HEK293 (cell line): ENCODE results near the gene TBRG1.

Experiments
- CTCF ChIA-PET: fragments of 350-600 bp; formaldehyde crosslinking; extraction: SDS; loops from one replicate; lab custom pipeline; 2021; ENCODE audit warnings: antibody characterized with exemption; lab: Yijun Ruan, JAX
- POLR2A ChIA-PET: fragments of 300-600 bp; formaldehyde crosslinking; extraction: SDS; loops from one replicate; lab custom pipeline; 2020; ENCODE audit warnings: antibody characterized with exemption, inconsistent platforms; lab: Yijun Ruan, JAX
- H3K27ac ChIP-seq: fragments of 200-500 bp; sonication (Bioruptor generic); 2 replicates; pipeline ENCODE4 v1.5.1; 2014; ENCODE audit warnings: low read depth, low read length, control low read depth, inconsistent platforms; ENCODE audit errors: extremely low read depth
- H3K36me3 ChIP-seq, 2 experiments: fragments of 200-500 bp in 1 of 2; sonication (Bioruptor generic) in 1 of 2; 1 replicate in 1 of 2; 2 replicates in 1 of 2; pipeline ENCODE4 v1.5.1; 2014 to 2017; ENCODE audit warnings: inconsistent platforms in 2 of 2, low read length in 2 of 2; ENCODE audit not compliant: control insufficient read depth in 2 of 2, insufficient read depth in 1 of 2
- H3K4me1 ChIP-seq: fragments of 200-500 bp; sonication (Bioruptor generic); 2 replicates; pipeline ENCODE4 v1.5.1; 2014; ENCODE audit warnings: mild to moderate bottlenecking, low read length, inconsistent platforms; ENCODE audit not compliant: control insufficient read depth, insufficient read depth
- H3K4me3 ChIP-seq: 2 replicates; pipeline ENCODE4 v1.5.1; 2011; ENCODE audit warnings: low read depth, mild to moderate bottlenecking, control low read depth, low read length, moderate library complexity
- H3K9me3 ChIP-seq: fragments of 200-500 bp; sonication (Bioruptor generic); 2 replicates; pipeline ENCODE4 v1.5.1; 2014; ENCODE audit warnings: low read depth, low read length, inconsistent platforms; ENCODE audit not compliant: control insufficient read depth, insufficient read depth
- HOXC10 ChIP-seq: sonication (generic); formaldehyde crosslinking; IDR thresholded peaks from 2 replicates; pipeline ENCODE4 v1.8.1; 2023; ENCODE audit warnings: mild to moderate bottlenecking, missing genetic modification reagents
- KLF8 ChIP-seq: fragments of 450-650 bp; formaldehyde crosslinking; IDR thresholded peaks from 2 replicates; pipeline ENCODE4 v1.5.1; 2016; ENCODE audit warnings: missing biosample characterization, missing genetic modification characterization
- MYNN ChIP-seq: fragments of 450-650 bp; formaldehyde crosslinking; IDR thresholded peaks from 2 replicates; pipeline ENCODE4 v1.5.1; 2016; ENCODE audit warnings: missing biosample characterization, missing genetic modification characterization, borderline replicate concordance
- OVOL3 ChIP-seq: fragments of 450-650 bp; formaldehyde crosslinking; IDR thresholded peaks from 2 replicates; pipeline ENCODE4 v1.5.1; 2016; ENCODE audit warnings: missing biosample characterization, missing genetic modification characterization
- YY2 ChIP-seq: fragments of 450-650 bp; formaldehyde crosslinking; IDR thresholded peaks from 2 replicates; pipeline ENCODE4 v1.5.1; 2016; ENCODE audit warnings: missing biosample characterization, missing genetic modification characterization
- ZBTB20 ChIP-seq: fragments of 450-650 bp; formaldehyde crosslinking; IDR thresholded peaks from 2 replicates; pipeline ENCODE4 v1.5.1; 2016; ENCODE audit warnings: missing biosample characterization, missing genetic modification characterization
- ZNF132 ChIP-seq: fragments of 450-650 bp; formaldehyde crosslinking; IDR thresholded peaks from 2 replicates; pipeline ENCODE4 v1.5.1; 2017; ENCODE audit warnings: missing biosample characterization, missing genetic modification characterization, borderline replicate concordance
- ZNF146 ChIP-seq: fragments of 450-650 bp; formaldehyde crosslinking; IDR thresholded peaks from 2 replicates; pipeline ENCODE4 v1.5.1; 2016; ENCODE audit warnings: missing biosample characterization, missing genetic modification characterization
- ZNF211 ChIP-seq: fragments of 450-650 bp; formaldehyde crosslinking; IDR thresholded peaks from 2 replicates; pipeline ENCODE4 v1.5.1; 2016; ENCODE audit warnings: low read depth, missing biosample characterization, missing genetic modification characterization
- ZNF350 ChIP-seq: fragments of 450-650 bp; formaldehyde crosslinking; IDR thresholded peaks from 2 replicates; pipeline ENCODE4 v1.5.0; 2017; ENCODE audit warnings: missing biosample characterization, mild to moderate bottlenecking, missing genetic modification characterization
- ZNF394 ChIP-seq: fragments of 450-650 bp; formaldehyde crosslinking; IDR thresholded peaks from 2 replicates; pipeline ENCODE4 v1.5.1; 2016; ENCODE audit warnings: missing biosample characterization, missing genetic modification characterization, mild to moderate bottlenecking, moderate library complexity, borderline replicate concordance
- ZNF423 ChIP-seq: fragments of 450-650 bp; formaldehyde crosslinking; IDR thresholded peaks from 2 replicates; pipeline ENCODE4 v1.5.1; 2016; ENCODE audit warnings: missing biosample characterization, missing genetic modification characterization
- ZNF426 ChIP-seq: fragments of 450-650 bp; formaldehyde crosslinking; IDR thresholded peaks from 2 replicates; pipeline ENCODE4 v1.5.1; 2017; ENCODE audit warnings: missing biosample characterization, missing genetic modification characterization, mild to moderate bottlenecking, inconsistent platforms, moderate library complexity
- ZNF473 ChIP-seq: fragments of 450-650 bp; formaldehyde crosslinking; IDR thresholded peaks from 2 replicates; pipeline ENCODE4 v1.5.1; 2017; ENCODE audit warnings: missing biosample characterization, missing genetic modification characterization
- ZNF629 ChIP-seq: fragments of 450-650 bp; formaldehyde crosslinking; IDR thresholded peaks from 2 replicates; pipeline ENCODE4 v1.5.1; 2017; ENCODE audit warnings: missing biosample characterization, missing genetic modification characterization
- ZNF707 ChIP-seq: fragments of 450-650 bp; formaldehyde crosslinking; IDR thresholded peaks from 2 replicates; pipeline ENCODE4 v1.5.1; 2016; ENCODE audit warnings: missing biosample characterization, missing genetic modification characterization
- ZNF768 ChIP-seq: fragments of 450-650 bp; formaldehyde crosslinking; IDR thresholded peaks from 2 replicates; pipeline ENCODE4 v1.5.1; 2018; ENCODE audit warnings: missing biosample characterization, mild to moderate bottlenecking, missing genetic modification characterization
- ZSCAN30 ChIP-seq: fragments of 450-650 bp; IDR thresholded peaks from 2 replicates; pipeline ENCODE4 v1.5.1; 2018; ENCODE audit warnings: missing biosample characterization, mild to moderate bottlenecking, missing genetic modification characterization, moderate library complexity
- TF ChIP-seq, protein P1 (sequence below): fragments of 450-650 bp; formaldehyde crosslinking; IDR thresholded peaks from 2 replicates; pipeline ENCODE4 v1.5.1; 2016; ENCODE audit warnings: missing biosample characterization, missing genetic modification characterization
- TF ChIP-seq, protein P2 (sequence below): fragments of 450-650 bp; formaldehyde crosslinking; IDR thresholded peaks from 2 replicates; pipeline ENCODE4 v1.5.1; 2017; ENCODE audit warnings: missing biosample characterization, missing genetic modification characterization
- TF ChIP-seq, protein P3 (sequence below): fragments of 450-650 bp; formaldehyde crosslinking; IDR thresholded peaks from 2 replicates; pipeline ENCODE4 v1.5.1; 2017; ENCODE audit warnings: missing biosample characterization, missing genetic modification characterization

The TBRG1 gene

DNA sequence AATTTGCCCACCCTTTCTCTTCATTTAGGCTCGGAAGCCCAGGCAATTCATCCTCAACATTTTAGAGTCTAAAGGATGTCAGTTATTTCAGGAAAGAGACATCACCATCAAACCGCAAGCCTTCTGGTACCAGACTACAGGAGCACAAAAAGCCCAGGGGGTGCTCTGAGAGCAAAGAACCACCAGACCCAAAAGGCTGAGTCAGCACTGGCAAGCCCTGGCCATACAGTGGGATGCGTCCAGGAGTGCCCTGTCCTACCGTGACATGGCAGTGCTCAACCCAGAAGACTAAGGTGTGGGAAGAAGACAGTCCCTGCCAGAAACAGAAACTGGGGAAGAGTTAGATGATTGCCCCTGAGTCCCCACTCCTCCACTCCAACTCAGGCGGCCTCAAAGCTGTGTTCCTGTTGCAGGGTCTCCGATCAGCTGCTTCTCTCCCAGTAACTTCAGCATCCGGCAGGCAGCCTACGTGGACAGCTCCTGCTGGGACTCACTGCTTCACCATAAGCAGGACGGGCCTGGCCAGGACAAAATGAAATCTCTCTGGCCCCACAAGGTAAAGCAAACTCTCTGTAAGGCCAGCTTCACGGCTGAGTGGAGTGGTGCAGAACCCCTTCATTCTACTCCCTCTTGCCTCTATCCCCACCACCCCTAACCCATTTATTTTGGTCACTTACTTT is 10.0 kb upstream of the TBRG1 start:
- H3K4me1 ChIP-seq, result no peaks in the 10 kb centered on the region
- no peaks in the 10 kb centered on the region for H3K9me3 ChIP-seq
- TF ChIP-seq HOXC10 (CRISPR knock-in tag), result no peak
- TF ChIP-seq, protein P1, sequence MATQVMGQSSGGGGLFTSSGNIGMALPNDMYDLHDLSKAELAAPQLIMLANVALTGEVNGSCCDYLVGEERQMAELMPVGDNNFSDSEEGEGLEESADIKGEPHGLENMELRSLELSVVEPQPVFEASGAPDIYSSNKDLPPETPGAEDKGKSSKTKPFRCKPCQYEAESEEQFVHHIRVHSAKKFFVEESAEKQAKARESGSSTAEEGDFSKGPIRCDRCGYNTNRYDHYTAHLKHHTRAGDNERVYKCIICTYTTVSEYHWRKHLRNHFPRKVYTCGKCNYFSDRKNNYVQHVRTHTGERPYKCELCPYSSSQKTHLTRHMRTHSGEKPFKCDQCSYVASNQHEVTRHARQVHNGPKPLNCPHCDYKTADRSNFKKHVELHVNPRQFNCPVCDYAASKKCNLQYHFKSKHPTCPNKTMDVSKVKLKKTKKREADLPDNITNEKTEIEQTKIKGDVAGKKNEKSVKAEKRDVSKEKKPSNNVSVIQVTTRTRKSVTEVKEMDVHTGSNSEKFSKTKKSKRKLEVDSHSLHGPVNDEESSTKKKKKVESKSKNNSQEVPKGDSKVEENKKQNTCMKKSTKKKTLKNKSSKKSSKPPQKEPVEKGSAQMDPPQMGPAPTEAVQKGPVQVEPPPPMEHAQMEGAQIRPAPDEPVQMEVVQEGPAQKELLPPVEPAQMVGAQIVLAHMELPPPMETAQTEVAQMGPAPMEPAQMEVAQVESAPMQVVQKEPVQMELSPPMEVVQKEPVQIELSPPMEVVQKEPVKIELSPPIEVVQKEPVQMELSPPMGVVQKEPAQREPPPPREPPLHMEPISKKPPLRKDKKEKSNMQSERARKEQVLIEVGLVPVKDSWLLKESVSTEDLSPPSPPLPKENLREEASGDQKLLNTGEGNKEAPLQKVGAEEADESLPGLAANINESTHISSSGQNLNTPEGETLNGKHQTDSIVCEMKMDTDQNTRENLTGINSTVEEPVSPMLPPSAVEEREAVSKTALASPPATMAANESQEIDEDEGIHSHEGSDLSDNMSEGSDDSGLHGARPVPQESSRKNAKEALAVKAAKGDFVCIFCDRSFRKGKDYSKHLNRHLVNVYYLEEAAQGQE (tag by site-specific recombination), result 0 out of 2 replicates have a peak, but pooled peaks have one; percentile 57
- no peak overlapping the region for H3K4me3 ChIP-seq
- ChIA-PET POLR2A (interaction anchor here (1.3 kb wide), 1 partner anchor 10 kb away, joined by 4 read pairs; the partner anchor contains the start of gene TBRG1), CTCF (interaction anchor here (0.6 to 0.9 kb wide), 2 partner anchors 150 to 151 kb away, joined by 3 read pairs; no protein-coding TSS in a partner anchor)
- no peak overlapping the region for H3K27ac ChIP-seq
- H3K36me3 ChIP-seq, result no peaks in the 10 kb centered on the region

DNA sequence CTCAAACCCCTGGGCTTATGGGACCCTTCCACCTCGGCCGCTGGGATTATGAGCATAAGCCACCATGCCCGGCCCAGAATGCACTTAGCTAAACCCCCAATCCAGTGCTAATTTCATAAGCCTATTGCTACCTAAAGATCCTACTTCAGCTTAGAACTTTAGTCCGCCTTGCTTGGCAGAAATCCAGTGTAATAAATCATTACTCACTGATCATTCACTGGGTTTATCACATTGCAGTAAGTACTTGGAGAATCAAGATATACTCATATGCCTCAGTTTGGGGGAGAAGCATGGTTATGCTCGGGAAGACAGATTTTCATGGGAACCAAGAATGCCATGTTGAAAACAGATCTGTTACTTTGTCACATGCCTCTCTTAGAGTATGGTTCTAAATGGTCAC is 3.8 kb upstream of the TBRG1 start:
- ChIA-PET POLR2A (no interaction called here), CTCF (no interaction called here)
- Histone ChIP-seq H3K4me3 (no peak overlapping the region), H3K27ac (no peak overlapping the region), H3K4me1 (no peaks in the 10 kb centered on the region), H3K36me3 (no peaks in the 10 kb centered on the region), H3K9me3 (no peaks in the 10 kb centered on the region)
- TF ChIP-seq ZNF350 (tag by site-specific recombination) (no peak), ZBTB20 (tag by site-specific recombination) (no peak), ZNF426 (tag by site-specific recombination) (no peak), YY2 (tag by site-specific recombination) (no peak), ZNF211 (tag by site-specific recombination) (no peak), ZNF132 (tag by site-specific recombination) (no peak), ZSCAN30 (tag by site-specific recombination) (no peak), MYNN (tag by site-specific recombination) (no peak), ZNF423 (no peak)
- TF ChIP-seq, protein P2, sequence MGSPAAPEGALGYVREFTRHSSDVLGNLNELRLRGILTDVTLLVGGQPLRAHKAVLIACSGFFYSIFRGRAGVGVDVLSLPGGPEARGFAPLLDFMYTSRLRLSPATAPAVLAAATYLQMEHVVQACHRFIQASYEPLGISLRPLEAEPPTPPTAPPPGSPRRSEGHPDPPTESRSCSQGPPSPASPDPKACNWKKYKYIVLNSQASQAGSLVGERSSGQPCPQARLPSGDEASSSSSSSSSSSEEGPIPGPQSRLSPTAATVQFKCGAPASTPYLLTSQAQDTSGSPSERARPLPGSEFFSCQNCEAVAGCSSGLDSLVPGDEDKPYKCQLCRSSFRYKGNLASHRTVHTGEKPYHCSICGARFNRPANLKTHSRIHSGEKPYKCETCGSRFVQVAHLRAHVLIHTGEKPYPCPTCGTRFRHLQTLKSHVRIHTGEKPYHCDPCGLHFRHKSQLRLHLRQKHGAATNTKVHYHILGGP (tag by site-specific recombination), result no peak

DNA sequence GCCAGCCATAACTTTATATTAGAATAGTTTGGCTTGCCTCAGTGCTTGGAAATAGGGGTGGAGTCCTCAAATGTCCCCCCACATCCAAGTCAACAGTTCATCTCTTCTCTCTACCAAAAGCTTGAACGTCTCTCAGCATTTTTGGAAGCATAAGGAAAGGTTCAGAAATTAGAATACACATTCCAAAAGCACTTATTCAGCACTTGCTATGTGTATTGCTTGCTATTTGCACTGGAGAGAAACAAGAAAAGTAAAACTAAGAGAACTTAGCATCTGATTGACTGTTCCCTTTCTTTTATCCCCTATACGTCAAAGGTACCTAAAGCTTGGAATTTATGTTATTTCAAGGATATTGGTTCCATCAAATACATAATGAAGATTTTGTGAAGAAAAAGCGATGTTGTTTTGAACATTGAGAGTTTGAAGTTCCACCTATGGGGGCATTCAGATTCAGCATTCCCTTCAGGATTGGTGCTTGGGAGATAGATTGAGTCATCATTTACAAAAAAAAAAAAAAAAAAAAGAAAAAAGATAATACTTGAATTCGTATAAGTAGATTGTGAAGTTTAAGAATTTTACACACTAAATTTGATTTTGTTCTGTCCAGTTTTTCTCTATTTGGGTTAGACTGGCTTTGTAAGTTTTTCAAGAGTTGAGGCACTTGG is 1.3 kb downstream of the TBRG1 start:
- TF ChIP-seq ZNF629 (tag by site-specific recombination), result no peak
- TF ChIP-seq, protein P3, sequence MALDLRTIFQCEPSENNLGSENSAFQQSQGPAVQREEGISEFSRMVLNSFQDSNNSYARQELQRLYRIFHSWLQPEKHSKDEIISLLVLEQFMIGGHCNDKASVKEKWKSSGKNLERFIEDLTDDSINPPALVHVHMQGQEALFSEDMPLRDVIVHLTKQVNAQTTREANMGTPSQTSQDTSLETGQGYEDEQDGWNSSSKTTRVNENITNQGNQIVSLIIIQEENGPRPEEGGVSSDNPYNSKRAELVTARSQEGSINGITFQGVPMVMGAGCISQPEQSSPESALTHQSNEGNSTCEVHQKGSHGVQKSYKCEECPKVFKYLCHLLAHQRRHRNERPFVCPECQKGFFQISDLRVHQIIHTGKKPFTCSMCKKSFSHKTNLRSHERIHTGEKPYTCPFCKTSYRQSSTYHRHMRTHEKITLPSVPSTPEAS (tag by site-specific recombination), result no peak
- TF ChIP-seq YY2 (tag by site-specific recombination), result no peak
- no peak for TF ChIP-seq ZNF473 (tag by site-specific recombination)
- no peak for TF ChIP-seq ZNF707 (tag by site-specific recombination)
- no peak for TF ChIP-seq ZNF768 (tag by site-specific recombination)
- no peak for TF ChIP-seq ZNF146 (tag by site-specific recombination)
- TF ChIP-seq ZNF394 (tag by site-specific recombination), result no peak
- TF ChIP-seq KLF8 (tag by site-specific recombination), result no peak
- no peak for TF ChIP-seq OVOL3 (tag by site-specific recombination)
- ChIA-PET CTCF (interaction anchor here (0.6 to 1.3 kb wide), 6 partner anchors 19 to 222 kb away, joined by 3 to 5 read pairs (median 3); no protein-coding TSS in a partner anchor), POLR2A (interaction anchor here (1.0 to 1.6 kb wide), 2 partner anchors 8 to 13 kb away, joined by 3 read pairs; no protein-coding TSS in a partner anchor)
- peak overlapping the region; percentile 99 for H3K4me3 ChIP-seq
- no peaks in the 10 kb centered on the region for H3K9me3 ChIP-seq
- no peak overlapping the region for H3K27ac ChIP-seq
- H3K4me1 ChIP-seq, result no peaks in the 10 kb centered on the region
- peaks cover 5 to 42% of the 10 kb centered on the region in 2 experiments for H3K36me3 ChIP-seq
